Measurements from ENCODE around the gene P3H1. TPM values are rescaled to one million over a fixed set of nuclear protein-coding genes. Genes with fewer than 3 reads are reported as not detected.

The P3H1 gene
- total RNA-seq, 120 experiments from 2014 or later = 13.8 to 34.7 (median 21.9) TPM

Other genes with a start within 250 kb of the P3H1 start
- 10 to 100 TPM; 10.4 to 36.8 (median 23.8) TPM for gene PPIH, start 108.6 kb downstream of the P3H1 start, total RNA-seq
- 100 to 1,000 TPM in 82 of 120 experiments, 10 to 100 TPM in 38; 68.9 to 189 (median 108) TPM for gene YBX1, start 84.6 kb downstream of the P3H1 start, total RNA-seq
- under 1 TPM in 2 of 120 experiments, not detected in 118; 0.23 to 0.35 TPM for gene CLDN19, start 26.8 kb downstream of the P3H1 start, total RNA-seq
- 10 to 100 TPM in 68 of 120 experiments, 1 to 10 TPM in 52; 5.1 to 19.5 (median 10.6) TPM for gene C1orf50, start 221 bp upstream of the P3H1 start, total RNA-seq
- gene TMEM269, start 18.0 kb upstream of the P3H1 start, total RNA-seq = 1 to 10 TPM in 21 of 120 experiments, under 1 TPM in 80, not detected in 19; 0.14 to 2.3 (median 0.55) TPM
- gene ERMAP, start 50.1 kb upstream of the P3H1 start, total RNA-seq = 10 to 100 TPM in 64 of 120 experiments, 1 to 10 TPM in 56; 5.9 to 20.1 (median 10.3) TPM
- gene SVBP, start 50.4 kb upstream of the P3H1 start, total RNA-seq = 10 to 100 TPM; 12.2 to 34.0 (median 22.7) TPM
- 10 to 100 TPM in 24 of 120 experiments, 1 to 10 TPM in 96; 5.0 to 13.7 (median 8.4) TPM for gene ZNF691, start 79.6 kb upstream of the P3H1 start, total RNA-seq
- 100 to 1,000 TPM in 67 of 120 experiments, 10 to 100 TPM in 53; 36.8 to 290 (median 105) TPM for gene SLC2A1, start 191.8 kb upstream of the P3H1 start, total RNA-seq

Measured in dorsolateral prefrontal cortex (tissue), 118 donors.